ENCODE measurements around the gene VTCN1.

Gene VTCN1

GRCh38 chr1:117093870-117094621 is 116.7 kb downstream of the VTCN1 start:
- no peak for FAIRE-seq
